IMR-90 (cell line): Measurements from ENCODE around the gene TMEM271. TPM values are rescaled to one million over a fixed set of nuclear protein-coding genes. Genes with fewer than 3 reads are reported as not detected.

Experiments
- ATAC-seq: fragments of 200-7000 bp; cut with Tn5 transposase; 2 replicates; pipeline ENCODE4 v1.9.1; 2020; ENCODE audit warnings: low read depth, mild to moderate bottlenecking, moderate library complexity
- BruUV-seq: library from RNA; stranded (reverse); fragments of 400-500 nt; replicated peaks from 2 replicates; lab custom pipeline; 2021; lab: Mats Ljungman, UMichigan
- CTCF ChIA-PET: fragments of 300-600 bp; formaldehyde crosslinking; extraction: SDS; loops from one replicate; lab custom pipeline; 2021; ENCODE audit warnings: antibody characterized with exemption; lab: Yijun Ruan, JAX
- POLR2A ChIA-PET: fragments of 300-600 bp; sonication (Branson Sonifier 250); formaldehyde crosslinking; loops from one replicate; lab custom pipeline; 2022; ENCODE audit warnings: antibody characterized with exemption; ENCODE audit not compliant: unreplicated experiment; lab: Charles Lee
- DNase-seq: peaks from one replicate; pipeline ENCODE4 v3.0.0; 2013
- H2AFZ ChIP-seq: replicated peaks from 2 replicates; pipeline ENCODE3; 2013; ENCODE audit warnings: low read length, mild to moderate bottlenecking; ENCODE audit not compliant: poor library complexity
- H2AK5ac ChIP-seq: 2 replicates; pipeline ENCODE4 v1.6.1; 2013; ENCODE audit warnings: low read depth, low read length, inconsistent platforms
- H2AK9ac ChIP-seq: replicated peaks from 2 replicates; pipeline ENCODE3; 2013; ENCODE audit warnings: mild to moderate bottlenecking, low read depth, low read length, moderate library complexity; ENCODE audit not compliant: poor library complexity
- H2BK120ac ChIP-seq: 2 replicates; pipeline ENCODE4 v1.6.1; 2013; ENCODE audit warnings: low read depth, low read length, inconsistent platforms
- H2BK15ac ChIP-seq: 3 replicates; pipeline ENCODE4 v1.6.1; 2013; ENCODE audit warnings: low read depth, low read length, inconsistent platforms
- H2BK20ac ChIP-seq: 2 replicates; pipeline ENCODE4 v1.6.1; 2013; ENCODE audit warnings: low read depth, mild to moderate bottlenecking, inconsistent platforms, low read length, moderate library complexity
- H2BK5ac ChIP-seq: 2 replicates; pipeline ENCODE4 v1.6.1; 2013; ENCODE audit warnings: mild to moderate bottlenecking, low read depth, low read length, inconsistent platforms; ENCODE audit not compliant: poor library complexity, severe bottlenecking
- H3K14ac ChIP-seq: replicated peaks from 2 replicates; pipeline ENCODE4 v1.6.1; 2013; ENCODE audit warnings: low read depth, low read length, inconsistent platforms
- H3K18ac ChIP-seq: 2 replicates; pipeline ENCODE4 v1.6.1; 2013; ENCODE audit warnings: low read depth, low read length, control low read depth
- H3K23ac ChIP-seq: 2 replicates; pipeline ENCODE4 v1.6.1; 2013; ENCODE audit warnings: low read depth, low read length, inconsistent platforms
- H3K27ac ChIP-seq: 2 replicates; pipeline ENCODE4 v1.5.1; 2013; ENCODE audit warnings: mild to moderate bottlenecking, control low read depth, low read length; ENCODE audit not compliant: insufficient read depth
- H3K27me3 ChIP-seq: 2 replicates; pipeline ENCODE4 v1.6.1; 2013; ENCODE audit warnings: low read length; ENCODE audit not compliant: control insufficient read depth, insufficient read depth
- H3K36me3 ChIP-seq: 2 replicates; pipeline ENCODE4 v1.6.1; 2013; ENCODE audit warnings: low read length, mixed read lengths; ENCODE audit not compliant: control insufficient read depth, insufficient read depth
- H3K4ac ChIP-seq: 2 replicates; pipeline ENCODE4 v1.6.1; 2013; ENCODE audit warnings: low read depth, low read length, inconsistent platforms
- H3K4me1 ChIP-seq: 2 replicates; pipeline ENCODE4 v1.6.1; 2013; ENCODE audit warnings: low read length, mixed read lengths; ENCODE audit not compliant: control insufficient read depth, insufficient read depth
- H3K4me2 ChIP-seq: 2 replicates; pipeline ENCODE4 v1.6.1; 2013; ENCODE audit warnings: low read depth, mild to moderate bottlenecking, control low read depth, low read length, moderate library complexity
- H3K4me3 ChIP-seq: 2 replicates; pipeline ENCODE4 v1.5.1; 2013; ENCODE audit warnings: low read depth, mild to moderate bottlenecking, control low read depth, low read length, moderate library complexity; ENCODE audit not compliant: insufficient read depth
- H3K56ac ChIP-seq: 2 replicates; pipeline ENCODE4 v1.6.1; 2013; ENCODE audit warnings: low read length, inconsistent platforms; ENCODE audit not compliant: insufficient read depth; ENCODE audit errors: extremely low read depth
- H3K79me1 ChIP-seq, 2 experiments: 2 replicates each; pipeline ENCODE4 v1.6.1; 2013; ENCODE audit warnings: low read length in 2 of 2, inconsistent platforms in 1 of 2, low read depth in 1 of 2
- H3K9ac ChIP-seq: 2 replicates; pipeline ENCODE4 v1.6.1; 2013; ENCODE audit warnings: low read depth, low read length, control low read depth
- H3K9me1 ChIP-seq: 2 replicates; pipeline ENCODE4 v1.6.1; 2013; ENCODE audit warnings: low read length, inconsistent platforms; ENCODE audit not compliant: insufficient read depth
- H3K9me3 ChIP-seq: 2 replicates; pipeline ENCODE4 v1.6.1; 2013; ENCODE audit warnings: low read length; ENCODE audit not compliant: control insufficient read depth, insufficient read depth
- H4K20me1 ChIP-seq: 2 replicates; pipeline ENCODE4 v1.6.1; 2013; ENCODE audit warnings: low read length, inconsistent platforms; ENCODE audit not compliant: insufficient read depth
- H4K5ac ChIP-seq: 2 replicates; pipeline ENCODE4 v1.6.1; 2013; ENCODE audit warnings: mild to moderate bottlenecking, low read depth, low read length, control low read depth
- H4K8ac ChIP-seq, 2 experiments: 2 replicates each; pipeline ENCODE4 v1.6.1; 2013; ENCODE audit warnings: low read depth in 2 of 2, low read length in 2 of 2, control low read depth in 1 of 2, inconsistent platforms in 1 of 2
- H4K91ac ChIP-seq: 2 replicates; pipeline ENCODE4 v1.6.1; 2013; ENCODE audit warnings: low read depth, low read length, inconsistent platforms; ENCODE audit not compliant: insufficient read depth
- CHD1 ChIP-seq: IDR thresholded peaks from 2 replicates; pipeline ENCODE4 v1.6.1; 2012; ENCODE audit warnings: low read depth, low read length, improper control_type of control experiment
- MAZ ChIP-seq: IDR thresholded peaks from 2 replicates; pipeline ENCODE4 v1.6.1; 2012; ENCODE audit warnings: low read depth, mild to moderate bottlenecking, low read length, improper control_type of control experiment, moderate library complexity, borderline replicate concordance
- MXI1 ChIP-seq: IDR thresholded peaks from 2 replicates; pipeline ENCODE4 v1.6.1; 2012; ENCODE audit warnings: low read depth, mild to moderate bottlenecking, low read length, moderate library complexity, borderline replicate concordance
- RAD21 ChIP-seq: IDR thresholded peaks from 2 replicates; pipeline ENCODE4 v1.6.1; 2012; ENCODE audit warnings: low read length, improper control_type of control experiment
- RFX5 ChIP-seq: IDR thresholded peaks from 2 replicates; pipeline ENCODE4 v1.8.0; 2012; ENCODE audit warnings: low read depth, mild to moderate bottlenecking, low read length, moderate library complexity
- WGBS, 2 experiments: methylation state at CpG; one replicate each; pipeline versions ENCODE4 v1.1.5 to v1.1.7; 2013; ENCODE audit warnings: missing lambda C conversion rate in 2 of 2; ENCODE audit not compliant: insufficient read length in 1 of 2; ENCODE audit errors: extremely low coverage in 2 of 2; 5-methylcytosine and 5-hydroxymethylcytosine counted together
- dilution Hi-C: fragments of 300-500 bp; cut with HindIII; formaldehyde crosslinking; loops from one replicate; pipeline ENCODE4 v1.14.3; 2018; ENCODE audit warnings: low sequenced_read_pairs; ENCODE audit not compliant: unreplicated experiment
- in situ Hi-C: fragments of 300-500 bp; cut with MboI; formaldehyde crosslinking; loops from 3 replicates; pipeline ENCODE4 v1.14.3; 2019; ENCODE audit warnings: low sequenced_read_pairs, inconsistent platforms, mixed read lengths
- intact Hi-C: fragments of 100-400 bp; cut with micrococcal nuclease; formaldehyde crosslinking; loops from 2 replicates; pipeline ENCODE4 v1.10.0; 2022
- polyA plus RNA-seq, 3 experiments: library from polyadenylated mRNA; depleted of rRNA; stranded (reverse); fragments of >200 nt; gene quantifications; 2 replicates each; pipeline ENCODE4 v1.2.3, GENCODE V29; 2012; ENCODE audit warnings: low replicate concordance in 1 of 3
- total RNA-seq: library from RNA; depleted of rRNA; stranded (reverse); fragments of >200 nt; gene quantifications from 2 replicates; pipeline ENCODE4 v1.2.3, GENCODE V29; 2012
- TF ChIP-seq, protein P1 (sequence below): fragments of 150-350 bp; IDR thresholded peaks from 2 replicates; pipeline ENCODE4 v1.6.1; 2016; ENCODE audit warnings: low read depth, mild to moderate bottlenecking, low read length, moderate library complexity, borderline replicate concordance
- TF ChIP-seq, protein P2 (sequence below): fragments of 150-350 bp; IDR thresholded peaks from 2 replicates; pipeline ENCODE4 v1.6.1; 2017; ENCODE audit warnings: mild to moderate bottlenecking, antibody characterized with exemption, low read length, low read depth

TMEM271 gene
- total and polyA plus RNA-seq, 2 of the 4 experiments (the other 2 are of a cell fraction), result not detected

DNA sequence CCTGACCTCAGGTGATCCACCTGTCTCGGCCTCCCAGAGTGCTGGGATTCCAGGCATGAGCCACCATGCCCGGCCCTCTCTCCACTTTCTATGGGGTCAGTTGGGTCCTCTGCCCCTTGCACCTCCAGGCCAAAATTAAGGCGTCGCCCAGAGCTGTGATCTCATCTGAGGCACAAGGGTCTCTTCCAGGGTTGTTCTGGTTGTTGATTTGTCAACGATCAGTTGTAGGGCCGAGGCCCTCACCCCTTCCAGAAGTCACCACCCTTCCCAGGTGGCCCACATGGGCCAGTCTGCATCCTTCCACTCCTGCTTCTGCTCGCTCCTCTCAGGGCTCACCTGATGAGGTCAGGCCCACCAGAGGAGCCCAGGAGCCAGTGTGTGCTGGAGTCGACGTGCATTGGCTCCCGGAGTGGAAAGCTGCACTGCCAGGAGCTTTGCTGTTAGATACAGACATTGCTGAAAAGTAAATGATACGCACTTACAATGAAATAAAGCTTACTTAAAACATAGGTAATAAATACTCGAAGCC lies 14.3 kb upstream of the TMEM271 start:
- Histone ChIP-seq H4K8ac (no peak overlapping the region), H2BK5ac (no peak overlapping the region), H2BK120ac (no peak overlapping the region), H3K23ac (no peak overlapping the region), H3K4me2 (no peak overlapping the region), H3K9ac (no peak overlapping the region), H3K27me3 (no peaks in the 10 kb centered on the region), H3K18ac (no peak overlapping the region), H3K9me1 (no peaks in the 10 kb centered on the region), H3K9me3 (peaks cover 4% of the 10 kb centered on the region), H3K4me3 (no peak overlapping the region), H4K20me1 (no peaks in the 10 kb centered on the region), H3K4me1 (no peaks in the 10 kb centered on the region), H3K56ac (no peak overlapping the region), H3K4ac (no peak overlapping the region), H3K36me3 (no peaks in the 10 kb centered on the region), H2AK5ac (no peak overlapping the region), H3K14ac (no peak overlapping the region), H2AFZ (no peak overlapping the region), H3K27ac (no peak overlapping the region), H3K79me1 (no peaks in the 10 kb centered on the region), H4K91ac (no peak overlapping the region), H4K5ac (no peak overlapping the region), H2AK9ac (no peak overlapping the region), H2BK15ac (no peak overlapping the region), H2BK20ac (no peak overlapping the region)
- ChIA-PET CTCF (no interaction called here), POLR2A (no interaction called here)
- TF ChIP-seq, protein P1, sequence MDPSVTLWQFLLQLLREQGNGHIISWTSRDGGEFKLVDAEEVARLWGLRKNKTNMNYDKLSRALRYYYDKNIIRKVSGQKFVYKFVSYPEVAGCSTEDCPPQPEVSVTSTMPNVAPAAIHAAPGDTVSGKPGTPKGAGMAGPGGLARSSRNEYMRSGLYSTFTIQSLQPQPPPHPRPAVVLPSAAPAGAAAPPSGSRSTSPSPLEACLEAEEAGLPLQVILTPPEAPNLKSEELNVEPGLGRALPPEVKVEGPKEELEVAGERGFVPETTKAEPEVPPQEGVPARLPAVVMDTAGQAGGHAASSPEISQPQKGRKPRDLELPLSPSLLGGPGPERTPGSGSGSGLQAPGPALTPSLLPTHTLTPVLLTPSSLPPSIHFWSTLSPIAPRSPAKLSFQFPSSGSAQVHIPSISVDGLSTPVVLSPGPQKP, result no peak
- TF ChIP-seq RAD21 (no peak), MAZ (no peak), MXI1 (no peak), CHD1 (no peak), RFX5 (no peak)
- TF ChIP-seq, protein P2, sequence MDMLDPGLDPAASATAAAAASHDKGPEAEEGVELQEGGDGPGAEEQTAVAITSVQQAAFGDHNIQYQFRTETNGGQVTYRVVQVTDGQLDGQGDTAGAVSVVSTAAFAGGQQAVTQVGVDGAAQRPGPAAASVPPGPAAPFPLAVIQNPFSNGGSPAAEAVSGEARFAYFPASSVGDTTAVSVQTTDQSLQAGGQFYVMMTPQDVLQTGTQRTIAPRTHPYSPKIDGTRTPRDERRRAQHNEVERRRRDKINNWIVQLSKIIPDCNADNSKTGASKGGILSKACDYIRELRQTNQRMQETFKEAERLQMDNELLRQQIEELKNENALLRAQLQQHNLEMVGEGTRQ, result no peak
- ATAC-seq, result no peak
- DNase-seq, result no peak
- intact Hi-C loops (no loop called here), dilution Hi-C loops (no loop called here), in situ Hi-C loops (no loop called here)
- BruUV-seq, result no TSS peak
- WGBS, 2 experiments, result no CpG with 5 or more reads among the region's 12 CpGs
